ENCODE results near the gene CAMTA1.

GRCh38 chr1:7320661-7321060, 535.4 kb downstream of the CAMTA1 start:
- TF ChIP-seq, protein P1, sequence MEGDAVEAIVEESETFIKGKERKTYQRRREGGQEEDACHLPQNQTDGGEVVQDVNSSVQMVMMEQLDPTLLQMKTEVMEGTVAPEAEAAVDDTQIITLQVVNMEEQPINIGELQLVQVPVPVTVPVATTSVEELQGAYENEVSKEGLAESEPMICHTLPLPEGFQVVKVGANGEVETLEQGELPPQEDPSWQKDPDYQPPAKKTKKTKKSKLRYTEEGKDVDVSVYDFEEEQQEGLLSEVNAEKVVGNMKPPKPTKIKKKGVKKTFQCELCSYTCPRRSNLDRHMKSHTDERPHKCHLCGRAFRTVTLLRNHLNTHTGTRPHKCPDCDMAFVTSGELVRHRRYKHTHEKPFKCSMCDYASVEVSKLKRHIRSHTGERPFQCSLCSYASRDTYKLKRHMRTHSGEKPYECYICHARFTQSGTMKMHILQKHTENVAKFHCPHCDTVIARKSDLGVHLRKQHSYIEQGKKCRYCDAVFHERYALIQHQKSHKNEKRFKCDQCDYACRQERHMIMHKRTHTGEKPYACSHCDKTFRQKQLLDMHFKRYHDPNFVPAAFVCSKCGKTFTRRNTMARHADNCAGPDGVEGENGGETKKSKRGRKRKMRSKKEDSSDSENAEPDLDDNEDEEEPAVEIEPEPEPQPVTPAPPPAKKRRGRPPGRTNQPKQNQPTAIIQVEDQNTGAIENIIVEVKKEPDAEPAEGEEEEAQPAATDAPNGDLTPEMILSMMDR (IDR thresholded peaks at IDR 0.05; ENCODE audit: borderline replicate concordance, extremely low read depth, low read length, poor library complexity, severe bottlenecking): no peak
- TF ChIP-seq EZH2 (IDR thresholded peaks at IDR 0.05; ENCODE audit: borderline replicate concordance, low read depth, low read length, severe bottlenecking): no peak

All from DND-41 (cell line).